ENCODE results near the gene SNAPC3.
A peak's percentile ranks its signal among the peaks of the same experiment; 100 is the strongest.

SNAPC3 gene

GRCh38 chr9:15381491-15381890 lies 41.2 kb upstream of the SNAPC3 start:
- H3K4me3 ChIP-seq (replicated peaks; ENCODE audit: low read depth, low read length): no peak overlapping the region
- DNase-seq (ENCODE audit: low read depth): no peak
- no peak for TF ChIP-seq CTCF (IDR thresholded peaks at IDR 0.05; ENCODE audit: low read length, missing control alignments)

- DNase-seq (ENCODE audit: low read depth): no peak
- no peak for TF ChIP-seq CTCF (IDR thresholded peaks at IDR 0.05; ENCODE audit: low read length, missing control alignments)
Observed at GRCh38 chr9:15386465-15386864, 36.2 kb upstream of the SNAPC3 start.

GRCh38 chr9:15389173-15389572 lies 33.5 kb upstream of the SNAPC3 start:
- no peak for DNase-seq (ENCODE audit: low read depth)
- H3K4me3 ChIP-seq (replicated peaks; ENCODE audit: low read depth, low read length): no peak overlapping the region
- no peak for TF ChIP-seq CTCF (IDR thresholded peaks at IDR 0.05; ENCODE audit: low read length, missing control alignments)

More at GRCh38 chr9:15386465-15386864, 36.2 kb upstream of the SNAPC3 start:
- H3K4me3 ChIP-seq (replicated peaks; ENCODE audit: low read depth, low read length): no peak overlapping the region

- no peak overlapping the region for H3K4me3 ChIP-seq (replicated peaks; ENCODE audit: low read depth, low read length)
- no peak for DNase-seq (ENCODE audit: low read depth)
- no peak for TF ChIP-seq CTCF (IDR thresholded peaks at IDR 0.05; ENCODE audit: low read length, missing control alignments)
Observed at GRCh38 chr9:15389631-15390030, 33.0 kb upstream of the SNAPC3 start.

GRCh38 chr9:15390201-15390600 lies 32.5 kb upstream of the SNAPC3 start:
- TF ChIP-seq CTCF (IDR thresholded peaks at IDR 0.05; ENCODE audit: low read length, missing control alignments): no peak
- DNase-seq (ENCODE audit: low read depth): no peak
- no peak overlapping the region for H3K4me3 ChIP-seq (replicated peaks; ENCODE audit: low read depth, low read length)

- no peak for DNase-seq (ENCODE audit: low read depth)
- no peak overlapping the region for H3K4me3 ChIP-seq (replicated peaks; ENCODE audit: low read depth, low read length)
- TF ChIP-seq CTCF (IDR thresholded peaks at IDR 0.05; ENCODE audit: low read length, missing control alignments): no peak
Observed at GRCh38 chr9:15392363-15392762, 30.3 kb upstream of the SNAPC3 start.

- TF ChIP-seq CTCF (IDR thresholded peaks at IDR 0.05; ENCODE audit: low read length, missing control alignments): no peak
- peak; percentile 45 for DNase-seq (ENCODE audit: low read depth)
- no peak overlapping the region for H3K4me3 ChIP-seq (replicated peaks; ENCODE audit: low read depth, low read length)
Observed at GRCh38 chr9:15400281-15400941, 22.3 kb upstream of the SNAPC3 start.

All from fibroblast of pulmonary artery (primary cell).